ENCODE data around the gene L3MBTL4. TPM values are rescaled to one million over a fixed set of nuclear protein-coding genes. Genes with fewer than 3 reads are reported as not detected.
"Not testable (repeated sequence)": the region's sequence is repeated elsewhere in the genome, so short reads cannot be mapped to it uniquely, and the experiment has no call there.

The L3MBTL4 gene
- total and polyA plus RNA-seq, 7 experiments from 2014 or later = 0.05 to 7.6 (median 0.49) TPM

GRCh38 chr18:6399776-6400175 lies 14.9 kb downstream of the L3MBTL4 start:
- H3K9me3 ChIP-seq (ENCODE audit: control insufficient read depth in 2 of 3, low read length in 3 of 3) = no peaks in the 10 kb centered on the region
- Mint-ChIP-seq H3K4me3 (no peak overlapping the region), H3K27me3 (peaks cover 0 to 2% (median 0%) of the 10 kb centered on the region in 5 donors), H3K9me3 (peaks cover 0 to 5% (median 0%) of the 10 kb centered on the region in 11 donors), H3K27ac (no peak overlapping the region), H3K4me1 (no peaks in the 10 kb centered on the region), H3K36me3 (no peaks in the 10 kb centered on the region)
- DNase-seq (no peak), ATAC-seq (no peak)
- CTCF ChIA-PET = no interaction called here
- H3K4me1 ChIP-seq (ENCODE audit: control insufficient read depth in 2 of 2, insufficient read depth in 2 of 2, low read length in 2 of 2) = no peaks in the 10 kb centered on the region
- H3K4me3 ChIP-seq (ENCODE audit: low read length) = no peak overlapping the region
- POLR2A ChIA-PET = no interaction called here
- intact Hi-C loops (cut with micrococcal nuclease) = no loop called here
- H3K27me3 ChIP-seq (ENCODE audit: control insufficient read depth in 2 of 2, insufficient read depth in 2 of 2, low read length in 2 of 2) = no peaks in the 10 kb centered on the region
- no peak overlapping the region for H3K27ac ChIP-seq (ENCODE audit: low read depth, low read length)
- no peaks in the 10 kb centered on the region for H3K36me3 ChIP-seq (ENCODE audit: control insufficient read depth in 2 of 3, insufficient read depth in 3 of 3, low read length in 3 of 3)

GRCh38 chr18:6397931-6398566 lies 16.7 kb downstream of the L3MBTL4 start:
- POLR2A ChIA-PET = no interaction called here
- intact Hi-C loops (cut with micrococcal nuclease) = no loop called here
- H3K27ac Mint-ChIP-seq = no peak overlapping the region
- H3K27me3 Mint-ChIP-seq = peaks cover 0 to 2% (median 0%) of the 10 kb centered on the region in 5 donors
- H3K4me3 ChIP-seq (ENCODE audit: low read length) = no peak overlapping the region
- ATAC-seq (no peak), DNase-seq (no peak)
- H3K27ac ChIP-seq (ENCODE audit: low read depth, low read length) = no peak overlapping the region
- H3K4me1 ChIP-seq (ENCODE audit: control insufficient read depth in 2 of 2, insufficient read depth in 2 of 2, low read length in 2 of 2) = no peaks in the 10 kb centered on the region
- CTCF ChIA-PET = no interaction called here
- no peak overlapping the region for H3K4me3 Mint-ChIP-seq
- H3K36me3 Mint-ChIP-seq = no peaks in the 10 kb centered on the region
- H3K4me1 Mint-ChIP-seq = peaks cover 0 to 3% (median 0%) of the 10 kb centered on the region in 7 donors
- H3K36me3 ChIP-seq (ENCODE audit: control insufficient read depth in 2 of 3, insufficient read depth in 3 of 3, low read length in 3 of 3) = no peaks in the 10 kb centered on the region
- H3K9me3 Mint-ChIP-seq = peaks cover 0 to 5% (median 0%) of the 10 kb centered on the region in 11 donors
- H3K9me3 ChIP-seq (ENCODE audit: control insufficient read depth in 2 of 3, low read length in 3 of 3) = no peaks in the 10 kb centered on the region
- no peaks in the 10 kb centered on the region for H3K27me3 ChIP-seq (ENCODE audit: control insufficient read depth in 2 of 2, insufficient read depth in 2 of 2, low read length in 2 of 2)

- no peaks in the 10 kb centered on the region for H3K36me3 Mint-ChIP-seq
- Histone ChIP-seq H3K4me3 (ENCODE audit: low read length) (no peak overlapping the region), H3K9me3 (ENCODE audit: control insufficient read depth in 2 of 3, low read length in 3 of 3) (no peaks in the 10 kb centered on the region), H3K36me3 (ENCODE audit: control insufficient read depth in 2 of 3, insufficient read depth in 3 of 3, low read length in 3 of 3) (no peaks in the 10 kb centered on the region), H3K27ac (ENCODE audit: low read depth, low read length) (no peak overlapping the region), H3K27me3 (ENCODE audit: control insufficient read depth in 2 of 2, insufficient read depth in 2 of 2, low read length in 2 of 2) (no peaks in the 10 kb centered on the region), H3K4me1 (ENCODE audit: control insufficient read depth in 2 of 2, insufficient read depth in 2 of 2, low read length in 2 of 2) (no peaks in the 10 kb centered on the region)
- ChIA-PET POLR2A (no interaction called here), CTCF (no interaction called here)
- DNase-seq (no peak), ATAC-seq (no peak)
- intact Hi-C loops (cut with micrococcal nuclease) = no loop called here
- no peak overlapping the region for H3K4me3 Mint-ChIP-seq
- H3K4me1 Mint-ChIP-seq = peaks cover 0 to 3% (median 0%) of the 10 kb centered on the region in 7 donors
- no peak overlapping the region for H3K27ac Mint-ChIP-seq
- peaks cover 0 to 5% (median 4%) of the 10 kb centered on the region in 11 donors for H3K9me3 Mint-ChIP-seq
- peaks cover 0 to 2% (median 0%) of the 10 kb centered on the region in 5 donors for H3K27me3 Mint-ChIP-seq
Measured at GRCh38 chr18:6396847-6397246, 17.9 kb downstream of the L3MBTL4 start.

GRCh38 chr18:6396276-6396675 lies 18.4 kb downstream of the L3MBTL4 start:
- Histone ChIP-seq H3K27ac (ENCODE audit: low read depth, low read length) (no peak overlapping the region), H3K4me1 (ENCODE audit: control insufficient read depth in 2 of 2, insufficient read depth in 2 of 2, low read length in 2 of 2) (no peaks in the 10 kb centered on the region), H3K4me3 (ENCODE audit: low read length) (no peak overlapping the region), H3K27me3 (ENCODE audit: control insufficient read depth in 2 of 2, insufficient read depth in 2 of 2, low read length in 2 of 2) (no peaks in the 10 kb centered on the region), H3K9me3 (ENCODE audit: control insufficient read depth in 2 of 3, low read length in 3 of 3) (no peaks in the 10 kb centered on the region), H3K36me3 (ENCODE audit: control insufficient read depth in 2 of 3, insufficient read depth in 3 of 3, low read length in 3 of 3) (no peaks in the 10 kb centered on the region)
- Mint-ChIP-seq H3K27me3 (peaks cover 0 to 2% (median 0%) of the 10 kb centered on the region in 5 donors), H3K9me3 (peaks cover 0 to 11% (median 7%) of the 10 kb centered on the region in 11 donors), H3K4me1 (peaks cover 0 to 3% (median 0%) of the 10 kb centered on the region in 7 donors), H3K36me3 (no peaks in the 10 kb centered on the region), H3K4me3 (no peak overlapping the region), H3K27ac (no peak overlapping the region)
- ChIA-PET POLR2A (no interaction called here), CTCF (no interaction called here)
- intact Hi-C loops (cut with micrococcal nuclease) = no loop called here
- no peak for DNase-seq
- ATAC-seq = no peak

GRCh38 chr18:6389005-6389404 lies 25.7 kb downstream of the L3MBTL4 start:
- Mint-ChIP-seq H3K9me3 (peaks cover 5 to 29% (median 12%) of the 10 kb centered on the region in 11 donors), H3K4me1 (peaks cover 0 to 3% (median 0%) of the 10 kb centered on the region in 7 donors), H3K27me3 (peaks cover 0 to 7% (median 0%) of the 10 kb centered on the region in 5 donors), H3K4me3 (no peak overlapping the region), H3K36me3 (no peaks in the 10 kb centered on the region), H3K27ac (no peak overlapping the region)
- peaks cover 0 to 5% (median 0%) of the 10 kb centered on the region in 3 experiments for H3K9me3 ChIP-seq (ENCODE audit: control insufficient read depth in 2 of 3, low read length in 3 of 3)
- ChIA-PET CTCF (no interaction called here), POLR2A (no interaction called here)
- no peaks in the 10 kb centered on the region for H3K27me3 ChIP-seq (ENCODE audit: control insufficient read depth in 2 of 2, insufficient read depth in 2 of 2, low read length in 2 of 2)
- no peaks in the 10 kb centered on the region for H3K36me3 ChIP-seq (ENCODE audit: control insufficient read depth in 2 of 3, insufficient read depth in 3 of 3, low read length in 3 of 3)
- intact Hi-C loops (cut with micrococcal nuclease) = no loop called here
- no peak for ATAC-seq
- no peak overlapping the region for H3K27ac ChIP-seq (ENCODE audit: low read depth, low read length)
- no peaks in the 10 kb centered on the region for H3K4me1 ChIP-seq (ENCODE audit: control insufficient read depth in 2 of 2, insufficient read depth in 2 of 2, low read length in 2 of 2)
- DNase-seq = no peak
- no peak overlapping the region for H3K4me3 ChIP-seq (ENCODE audit: low read length)

GRCh38 chr18:6382963-6383362 lies 31.7 kb downstream of the L3MBTL4 start:
- DNase-seq = no peak
- ATAC-seq = no peak
- Histone ChIP-seq H3K27ac (ENCODE audit: low read depth, low read length) (no peak overlapping the region), H3K4me3 (ENCODE audit: low read length) (no peak overlapping the region), H3K9me3 (ENCODE audit: control insufficient read depth in 2 of 3, low read length in 3 of 3) (peaks cover 0 to 5% (median 0%) of the 10 kb centered on the region in 3 experiments), H3K27me3 (ENCODE audit: control insufficient read depth in 2 of 2, insufficient read depth in 2 of 2, low read length in 2 of 2) (no peaks in the 10 kb centered on the region), H3K36me3 (ENCODE audit: control insufficient read depth in 2 of 3, insufficient read depth in 3 of 3, low read length in 3 of 3) (no peaks in the 10 kb centered on the region), H3K4me1 (ENCODE audit: control insufficient read depth in 2 of 2, insufficient read depth in 2 of 2, low read length in 2 of 2) (no peaks in the 10 kb centered on the region)
- ChIA-PET POLR2A (no interaction called here), CTCF (no interaction called here)
- peaks cover 0 to 9% (median 0%) of the 10 kb centered on the region in 5 donors for H3K27me3 Mint-ChIP-seq
- intact Hi-C loops (cut with micrococcal nuclease) = no loop called here
- H3K36me3 Mint-ChIP-seq = peaks cover 0 to 5% (median 0%) of the 10 kb centered on the region in 5 donors
- no peak overlapping the region for H3K27ac Mint-ChIP-seq
- peaks cover 0 to 34% (median 13%) of the 10 kb centered on the region in 11 donors for H3K9me3 Mint-ChIP-seq
- H3K4me1 Mint-ChIP-seq = no peaks in the 10 kb centered on the region
- no peak overlapping the region for H3K4me3 Mint-ChIP-seq

- H3K27me3 Mint-ChIP-seq; H3K36me3 Mint-ChIP-seq; H3K4me1 ChIP-seq (ENCODE audit: control insufficient read depth in 2 of 2, insufficient read depth in 2 of 2, low read length in 2 of 2); ATAC-seq; CTCF ChIA-PET; H3K4me3 Mint-ChIP-seq; H3K27ac ChIP-seq (ENCODE audit: low read depth, low read length); DNase-seq; intact Hi-C loops (cut with micrococcal nuclease); H3K27ac Mint-ChIP-seq; H3K4me3 ChIP-seq (ENCODE audit: low read length); H3K36me3 ChIP-seq (ENCODE audit: control insufficient read depth in 2 of 3, insufficient read depth in 3 of 3, low read length in 3 of 3); POLR2A ChIA-PET; H3K4me1 Mint-ChIP-seq; H3K9me3 ChIP-seq (ENCODE audit: control insufficient read depth in 2 of 3, low read length in 3 of 3); H3K27me3 ChIP-seq (ENCODE audit: control insufficient read depth in 2 of 2, insufficient read depth in 2 of 2, low read length in 2 of 2): not testable (repeated sequence)
- H3K9me3 Mint-ChIP-seq = peaks cover 0 to 35% (median 11%) of the 10 kb centered on the region in 11 donors
Measured at GRCh38 chr18:6377473-6377872, 37.2 kb downstream of the L3MBTL4 start.

Measured in naive thymus-derived CD4-positive, alpha-beta T cell (primary cell).